Stimulated activated CD8-positive, alpha-beta memory T cell treated with anti-CD3 and anti-CD28 coated beads, Interleukin-12 subunit alpha, Interleukin-12 subunit beta, amount 100 ng/mL, for 1 hour (primary cell): ENCODE results near the gene DNAJC28.
"Not testable (repeated sequence)": the region's sequence is repeated elsewhere in the genome, so short reads cannot be mapped to it uniquely, and the experiment has no call there.

Experiments used
- DNase-seq: peaks from one replicate; pipeline ENCODE4 v3.0.0-alpha.2; 2020; ENCODE audit warnings: low read depth

Gene DNAJC28

DNA sequence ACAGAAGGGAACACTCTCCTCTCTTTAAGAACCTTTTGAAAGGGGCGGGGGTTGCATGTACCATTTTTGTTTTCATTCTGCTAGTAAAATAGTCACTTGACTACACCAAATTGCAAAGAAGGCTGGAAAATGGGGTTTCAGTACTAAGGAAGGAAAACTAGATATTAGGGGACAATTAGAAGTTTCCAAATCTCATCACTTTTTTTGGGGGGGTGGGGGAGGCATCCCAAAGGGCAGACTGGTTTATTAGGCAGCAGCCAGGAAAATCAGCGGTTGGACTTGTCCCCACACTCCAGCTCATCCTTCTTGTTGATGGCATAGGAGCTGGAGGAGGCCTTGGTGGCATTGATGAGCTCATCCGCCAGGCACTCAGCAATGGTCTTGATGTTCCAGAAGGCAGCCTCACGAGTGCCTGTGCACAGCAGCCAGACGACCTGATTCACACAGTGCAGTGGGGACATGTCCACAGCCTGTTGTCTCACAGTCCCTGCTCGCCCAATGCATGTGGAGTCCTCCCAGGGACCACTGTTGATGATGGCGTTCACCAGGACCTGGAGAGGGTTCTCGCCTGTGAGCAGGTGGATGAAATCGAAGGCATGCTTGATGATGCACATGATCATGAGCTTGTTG, 10.1 kb downstream of the DNAJC28 start:
- no peak for DNase-seq

DNA sequence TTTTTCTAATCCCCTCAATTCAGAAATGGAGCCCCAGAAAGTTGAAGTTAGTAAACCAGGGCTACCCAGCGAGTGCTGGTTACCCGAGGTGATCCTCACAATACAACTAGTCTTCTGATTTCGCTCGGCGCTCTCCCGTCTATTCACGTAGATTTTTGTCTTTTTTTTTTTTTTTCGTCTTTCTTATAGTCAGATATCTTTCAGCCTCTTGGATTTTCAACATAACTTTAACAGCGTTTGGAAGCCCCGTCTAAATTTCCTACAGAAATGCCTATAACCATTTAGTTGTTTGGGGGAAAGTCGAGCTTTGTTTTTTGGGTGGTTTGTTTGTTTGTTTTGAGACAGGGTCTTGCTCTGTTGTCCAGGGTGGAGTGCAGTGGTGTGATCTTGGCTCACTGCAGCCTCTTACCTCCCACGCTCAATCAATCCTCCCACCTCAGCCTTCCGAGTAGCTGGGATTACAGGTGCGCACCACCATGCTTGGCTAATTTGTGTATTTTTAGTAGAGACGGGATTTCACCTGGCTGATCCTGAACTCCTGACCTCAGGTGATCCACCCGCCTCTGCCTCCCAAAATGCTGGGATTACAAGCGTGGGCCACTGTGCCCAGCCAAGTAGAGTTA, 10.9 kb downstream of the DNAJC28 start:
- DNase-seq = no peak

DNA sequence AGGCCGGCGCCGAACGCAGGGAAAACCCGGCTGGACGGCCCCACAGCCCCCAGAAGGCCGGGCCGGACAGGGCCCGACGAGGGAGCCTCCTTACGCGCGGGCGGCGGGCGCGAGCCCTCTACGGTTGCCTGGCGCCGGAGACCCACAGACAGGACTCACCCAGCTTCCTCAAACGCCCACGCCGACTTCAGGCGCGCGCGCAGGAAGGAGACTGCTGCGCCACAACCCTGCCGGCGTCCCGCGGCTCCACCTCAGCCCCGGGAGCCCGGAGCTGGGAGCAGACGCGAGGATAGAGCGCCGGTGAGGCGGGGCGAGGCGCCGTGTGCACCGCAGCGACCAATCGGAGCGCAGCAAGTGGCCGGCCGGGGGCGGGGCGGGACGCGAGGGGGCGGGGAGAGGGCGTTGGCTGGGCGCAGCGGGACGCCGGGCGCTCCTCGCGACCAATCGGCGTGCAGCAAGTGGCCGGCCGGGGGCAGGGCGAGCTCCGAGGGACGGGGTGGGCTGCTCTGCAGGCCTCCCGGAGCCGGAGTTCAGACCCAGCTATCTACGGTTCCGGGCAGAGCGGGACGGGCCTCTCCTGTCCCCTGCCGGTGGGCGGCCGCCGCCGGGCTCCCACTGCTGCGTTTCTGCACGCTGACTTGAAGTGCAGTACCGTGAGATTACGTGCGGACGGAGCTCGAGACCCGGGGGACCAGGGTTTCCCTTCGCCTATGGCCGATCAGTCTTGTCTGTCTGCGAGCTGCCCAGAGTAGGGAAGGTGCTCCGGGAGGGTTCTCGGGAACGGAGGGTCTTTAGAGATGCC, 11.6 kb downstream of the DNAJC28 start, which contains the start of gene TMEM50B:
Gene TMEM50B, minus strand, starts transcription at position 296 of the 802 bp plus-strand sequence. CDS start 11,089 bp downstream, outside the sequence.
- DNase-seq = peak; percentile 90

DNA sequence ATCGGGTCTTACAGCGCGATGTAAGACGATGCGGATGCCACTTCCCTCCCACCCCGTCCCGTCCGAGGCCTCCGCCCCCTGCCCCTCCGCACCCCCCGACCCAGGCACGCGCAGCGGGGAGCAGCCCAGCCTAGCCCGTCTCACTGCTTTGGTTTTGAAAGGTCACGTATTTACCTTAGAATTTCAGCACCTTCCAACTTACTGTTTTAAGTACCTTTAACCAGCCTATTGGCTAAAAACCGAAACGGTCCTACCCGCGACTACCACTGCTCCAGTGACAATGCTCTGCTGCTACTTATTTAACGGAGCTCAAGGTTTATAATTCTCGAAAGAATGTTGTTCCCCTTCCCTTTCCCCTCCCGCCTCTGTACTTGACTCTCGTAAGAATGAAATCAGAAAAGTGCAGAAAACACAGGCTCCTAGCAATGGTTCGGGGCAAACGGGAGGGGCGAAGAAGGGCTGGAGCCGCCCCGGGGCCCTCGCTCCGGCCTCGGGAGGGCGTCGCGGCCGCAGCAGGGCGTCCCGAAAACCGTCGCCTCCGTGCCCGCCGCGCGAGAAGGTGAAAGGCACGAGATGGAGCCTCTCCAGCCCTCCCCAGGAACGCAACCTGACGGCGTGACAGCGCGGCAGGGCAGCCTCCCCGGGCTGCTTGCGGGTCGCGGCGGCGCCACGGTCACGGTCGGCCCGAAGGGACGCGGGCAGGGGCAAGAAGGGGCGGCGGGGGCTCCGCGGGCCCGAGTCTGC, 12.4 kb downstream of the DNAJC28 start:
- DNase-seq = peak; percentile 11

DNA sequence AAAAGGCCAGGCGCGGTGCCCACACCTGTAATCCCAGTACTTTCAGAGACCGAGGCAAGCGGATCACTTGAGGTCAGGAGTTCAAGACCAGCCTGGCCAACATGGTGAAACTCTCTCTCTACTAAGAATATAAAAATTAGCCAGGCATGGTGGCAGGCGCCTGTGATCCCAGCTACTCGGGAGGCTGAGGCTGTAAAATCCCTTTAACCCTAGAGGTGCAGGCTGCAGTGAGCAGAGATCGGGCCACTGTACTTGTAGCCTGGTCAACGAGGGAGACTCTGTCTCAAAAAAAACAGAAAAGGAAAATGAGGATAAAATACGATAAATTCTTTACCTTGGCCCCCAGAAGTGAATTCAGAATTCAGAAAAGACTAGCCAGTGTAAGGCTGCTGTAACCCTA, 13.3 kb downstream of the DNAJC28 start:
- DNase-seq = no peak

DNA sequence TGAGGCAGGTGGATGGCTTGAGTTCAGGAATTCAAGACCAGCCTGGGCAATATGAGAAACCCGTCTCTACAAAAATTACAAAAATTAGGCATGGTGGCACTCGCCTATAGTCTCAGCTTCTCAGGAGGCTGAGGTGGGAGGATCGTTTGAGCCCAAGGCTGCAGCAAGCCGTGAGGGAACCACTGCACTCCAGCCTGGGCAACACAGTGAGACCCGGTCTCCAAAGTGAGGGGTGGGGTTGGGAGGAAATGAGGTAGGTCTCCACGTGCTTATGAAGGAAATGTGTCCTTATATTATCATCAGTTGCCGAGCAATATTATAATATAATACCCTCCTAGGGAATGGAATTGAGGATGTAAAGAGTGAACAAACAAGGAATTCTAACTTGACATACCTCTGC, 14.4 kb downstream of the DNAJC28 start:
- DNase-seq = no peak

DNA sequence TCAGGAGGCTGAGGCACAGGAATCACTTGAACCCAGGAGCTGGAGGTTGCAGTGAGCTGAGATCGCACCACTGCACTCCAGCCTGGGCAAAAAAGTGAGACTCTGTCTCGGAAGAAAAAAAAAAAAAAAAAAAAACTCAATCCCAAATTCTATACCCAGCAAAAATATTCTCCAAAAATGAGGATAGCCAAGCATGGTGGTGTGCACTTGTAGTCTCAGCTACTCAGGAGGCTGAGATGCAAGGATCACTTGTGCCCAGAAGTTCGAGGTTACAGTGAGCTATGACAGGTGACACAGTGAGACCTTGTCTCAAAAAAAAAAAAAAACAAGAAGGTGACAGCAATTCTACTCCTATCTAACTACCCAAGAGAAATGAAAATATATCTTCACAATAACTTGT, 18.2 kb downstream of the DNAJC28 start:
- DNase-seq = no peak

DNA sequence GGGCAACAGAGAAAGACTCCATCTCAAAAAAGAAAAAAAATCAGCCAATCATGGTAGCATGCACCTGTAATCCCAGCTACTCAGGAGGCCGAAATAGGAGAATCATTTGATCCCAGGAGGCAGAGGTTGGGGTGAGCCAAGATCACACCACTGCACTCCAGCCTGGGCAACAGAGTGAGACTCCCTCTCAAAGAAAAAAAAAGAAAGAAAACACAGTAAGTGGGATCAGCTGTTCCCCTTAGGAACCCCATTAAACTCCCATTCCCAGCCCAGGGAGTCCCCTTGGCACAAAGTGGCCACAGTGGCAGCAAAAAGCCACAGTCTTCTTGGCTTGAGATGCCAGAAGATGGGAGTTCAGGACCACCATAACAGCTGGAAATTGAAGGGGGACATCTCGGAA, 20.8 kb downstream of the DNAJC28 start:
- DNase-seq = no peak

DNA sequence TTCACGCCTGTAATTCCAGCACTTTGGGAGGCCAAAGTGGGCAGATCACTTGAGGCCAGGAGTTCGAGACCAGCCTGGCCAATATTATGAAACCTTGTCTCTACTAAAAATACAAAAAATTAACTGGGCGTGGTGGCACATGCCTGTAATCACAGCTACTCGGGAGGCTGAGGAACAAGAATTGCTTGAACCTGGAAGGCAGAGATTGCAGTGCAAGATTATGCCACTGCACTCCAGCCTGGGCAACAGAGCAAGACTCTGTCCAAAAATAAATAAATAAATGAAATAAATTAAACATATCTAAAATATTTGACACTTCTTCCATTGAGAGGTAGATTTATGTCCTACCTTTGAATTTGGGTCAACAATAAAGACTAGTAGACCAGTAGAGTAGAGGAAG, 22.3 kb downstream of the DNAJC28 start:
- not testable (repeated sequence) for DNase-seq

DNA sequence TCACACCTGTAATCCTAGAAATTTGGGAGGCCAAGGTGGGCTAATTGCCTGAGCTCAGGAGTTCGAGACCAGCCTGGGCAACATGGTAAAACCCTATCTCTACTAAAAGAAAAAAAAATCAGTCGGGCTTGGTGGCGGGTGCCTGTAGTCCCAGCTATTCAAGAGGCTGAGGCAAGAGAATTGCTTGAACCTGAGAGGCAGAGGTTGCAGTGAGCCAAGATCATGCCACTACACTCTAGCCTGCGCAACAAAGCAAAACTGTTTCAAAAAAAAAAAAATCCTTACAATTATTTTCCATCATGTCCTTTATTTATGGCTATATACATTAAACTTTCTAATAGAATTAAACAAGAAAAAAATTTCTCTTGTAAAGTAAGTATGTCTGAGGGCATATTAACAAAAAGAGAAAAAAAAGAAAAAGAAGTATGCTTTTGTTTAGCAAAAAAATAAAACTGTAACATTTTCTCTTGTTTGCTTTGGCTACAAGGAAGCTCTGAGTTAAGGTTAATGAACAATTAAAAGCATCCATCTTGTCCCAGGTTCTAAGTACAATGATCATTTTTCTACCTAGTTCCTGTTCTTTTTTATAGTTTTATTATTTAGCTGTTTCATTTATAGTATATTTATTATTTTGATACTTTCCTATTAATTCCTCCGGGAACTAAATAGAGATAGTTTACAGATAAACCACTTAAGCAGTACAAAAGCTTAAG, 29.8 kb downstream of the DNAJC28 start:
- DNase-seq = no peak

DNA sequence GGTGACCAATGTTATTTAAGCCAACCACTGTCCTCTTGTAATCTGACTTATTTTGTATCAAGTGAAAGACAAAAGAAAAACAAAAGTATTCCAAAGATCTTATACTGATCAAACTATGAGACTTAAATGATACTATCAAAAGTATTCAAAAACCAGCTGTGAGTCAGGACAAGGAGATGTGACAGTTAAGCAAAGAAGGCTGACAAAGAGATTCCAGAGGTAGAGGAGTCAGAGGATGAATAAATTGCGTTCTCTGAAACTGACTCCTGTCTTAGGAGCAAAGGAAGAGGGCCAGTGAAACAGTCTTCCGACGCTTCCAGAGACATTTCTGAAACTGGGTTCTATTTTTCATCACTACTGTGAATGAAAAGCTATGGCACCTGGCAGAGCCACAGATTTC, 32.7 kb downstream of the DNAJC28 start:
- no peak for DNase-seq

DNA sequence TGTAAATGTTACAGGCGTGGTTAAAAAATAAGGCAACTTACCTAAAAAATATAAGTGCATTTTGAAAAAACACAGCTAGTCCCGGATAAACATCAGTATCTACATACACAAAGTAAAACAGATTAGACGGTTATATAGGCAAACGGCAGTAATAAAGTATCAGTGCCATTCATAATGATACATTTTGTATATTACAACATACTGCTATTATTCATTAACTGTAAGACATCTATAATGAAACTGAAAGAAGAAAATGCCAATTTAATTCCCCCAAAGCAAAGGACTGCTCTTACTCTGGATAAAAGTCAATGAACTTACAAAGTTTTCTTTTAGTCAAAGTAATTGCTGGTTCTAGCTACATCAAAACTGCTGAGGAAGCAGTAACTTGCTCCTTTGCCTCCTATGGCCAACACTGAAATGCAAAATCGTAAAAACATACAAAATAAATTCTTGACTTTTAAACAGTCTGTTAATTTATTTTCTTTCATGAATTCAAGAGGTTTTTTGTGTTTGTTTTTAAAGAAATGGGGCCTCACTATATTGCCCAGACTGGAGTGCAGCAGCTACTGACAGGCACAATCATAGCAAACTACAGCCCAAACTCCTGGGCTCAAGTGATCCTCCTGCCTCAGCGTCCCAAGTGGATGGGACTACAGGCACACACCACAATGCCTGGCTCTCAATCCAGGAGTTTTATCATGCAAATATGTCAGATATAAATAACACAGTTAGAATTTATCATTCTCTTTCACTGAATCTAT, 35.6 kb downstream of the DNAJC28 start:
- no peak for DNase-seq

DNA sequence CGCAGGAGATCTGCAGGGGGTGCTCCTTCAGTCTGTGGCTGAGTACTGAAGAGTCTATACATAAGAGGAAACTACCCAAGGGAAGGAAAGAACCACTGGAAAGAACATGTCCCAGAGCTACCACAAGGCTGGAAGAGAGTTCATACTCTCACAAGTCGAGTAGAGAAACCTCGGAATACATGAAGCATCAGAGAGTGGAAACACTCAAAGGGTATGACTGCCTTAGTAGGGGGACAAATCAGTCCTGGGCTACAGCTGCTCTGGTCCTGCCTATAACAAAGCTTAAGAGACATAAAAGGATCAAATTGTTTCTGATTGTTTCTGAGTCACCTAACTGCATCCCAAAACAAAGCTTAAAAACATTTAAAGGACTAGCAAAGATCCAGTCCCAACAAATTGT, 39.2 kb downstream of the DNAJC28 start:
- DNase-seq = no peak

DNA sequence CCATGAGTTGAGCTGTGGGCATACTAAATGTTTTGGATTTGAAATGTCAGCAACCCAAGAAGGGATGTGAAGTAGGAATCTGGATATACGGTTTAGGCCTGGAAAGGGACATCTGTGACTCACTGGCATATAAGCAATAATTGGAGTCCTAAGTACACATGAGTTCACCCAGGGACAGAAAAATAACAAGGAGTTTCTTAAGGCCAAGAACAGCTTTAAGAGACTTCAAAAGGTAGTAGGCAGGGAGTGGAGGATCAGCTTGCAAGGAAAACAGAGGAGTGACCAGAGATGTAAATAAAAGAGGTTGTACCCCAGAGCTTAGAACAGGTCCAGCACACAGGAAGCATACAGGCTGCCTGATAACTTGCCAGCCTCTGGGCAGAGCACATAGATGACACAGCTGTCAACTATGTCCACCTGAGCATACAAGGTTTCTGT, 39.9 kb downstream of the DNAJC28 start:
- DNase-seq = no peak

DNA sequence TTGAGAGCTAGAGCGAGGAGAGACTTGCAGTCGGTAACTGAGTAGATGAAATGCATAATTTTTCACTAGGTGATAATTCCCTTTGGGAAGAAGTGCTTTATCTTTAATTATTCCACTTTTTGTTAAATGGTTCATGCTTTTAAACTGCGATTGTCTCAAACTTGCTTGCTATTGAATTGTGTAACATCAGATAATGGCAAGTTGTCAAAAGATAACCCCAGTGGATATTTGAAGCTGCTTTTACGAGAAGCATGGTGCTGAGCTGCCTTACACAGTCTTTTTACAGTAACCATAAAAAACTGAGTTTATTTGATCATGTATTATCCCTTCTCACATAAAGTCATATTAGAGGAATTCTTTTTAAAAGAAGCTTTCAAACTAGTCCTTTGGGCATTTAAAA, 41.9 kb downstream of the DNAJC28 start:
- no peak for DNase-seq

DNA sequence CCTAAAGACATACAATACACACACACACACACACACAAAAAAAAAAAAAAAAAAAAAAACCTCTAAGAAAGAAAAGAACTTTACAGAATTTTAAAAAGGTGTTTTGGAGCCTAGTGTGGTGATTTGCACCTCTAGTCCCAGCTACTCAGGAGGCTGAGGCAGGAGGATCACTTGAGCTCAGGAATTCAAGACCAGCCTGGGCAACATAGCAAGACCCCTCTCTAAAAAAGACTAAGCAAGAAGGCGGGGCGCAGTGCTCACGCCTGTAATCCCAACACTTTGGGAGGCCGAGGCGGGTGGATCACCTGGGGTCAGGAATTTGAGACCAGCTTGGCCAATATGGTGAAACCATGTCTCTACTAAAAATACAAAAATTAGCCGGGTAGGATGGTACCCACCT, 44.9 kb downstream of the DNAJC28 start:
- not testable (repeated sequence) for DNase-seq

DNA sequence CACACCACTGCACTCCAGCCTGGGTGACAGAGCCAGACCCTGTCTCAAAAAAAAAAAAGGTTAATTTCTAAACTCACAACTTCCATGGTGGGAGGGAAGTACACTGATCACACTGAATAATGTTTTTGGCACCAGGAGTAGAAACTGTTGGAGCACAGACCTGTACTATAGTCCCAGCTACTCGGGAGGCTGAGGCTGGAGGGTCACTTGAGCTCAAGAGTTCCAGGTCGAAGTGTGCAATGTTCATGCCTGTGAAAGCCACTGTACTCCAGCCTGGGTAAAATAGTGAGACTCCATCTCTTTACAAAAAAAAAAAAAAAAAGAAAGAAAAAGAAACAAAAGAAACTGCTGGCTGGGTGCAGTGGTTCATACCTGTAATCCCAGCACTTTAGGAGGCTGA, 47.0 kb downstream of the DNAJC28 start:
- DNase-seq = no peak

DNA sequence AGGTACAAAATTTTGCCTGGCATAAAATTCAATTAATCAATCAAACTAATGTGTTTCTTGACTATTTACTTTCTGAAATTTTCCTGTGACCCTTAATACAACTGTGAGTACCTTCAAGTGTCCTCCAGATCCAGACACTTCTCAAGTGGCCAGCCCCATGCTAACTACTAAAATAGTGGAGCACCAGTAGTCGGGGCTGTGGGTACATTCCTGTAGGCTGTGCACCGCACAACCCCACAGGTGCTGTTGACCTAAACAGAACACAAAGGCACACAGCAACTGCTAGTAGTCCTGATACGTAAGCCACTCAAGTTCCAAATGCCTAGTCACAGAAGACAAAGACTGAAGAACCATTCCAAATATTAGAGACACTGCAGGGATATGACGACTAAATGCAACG, 48.3 kb downstream of the DNAJC28 start:
- DNase-seq = no peak

DNA sequence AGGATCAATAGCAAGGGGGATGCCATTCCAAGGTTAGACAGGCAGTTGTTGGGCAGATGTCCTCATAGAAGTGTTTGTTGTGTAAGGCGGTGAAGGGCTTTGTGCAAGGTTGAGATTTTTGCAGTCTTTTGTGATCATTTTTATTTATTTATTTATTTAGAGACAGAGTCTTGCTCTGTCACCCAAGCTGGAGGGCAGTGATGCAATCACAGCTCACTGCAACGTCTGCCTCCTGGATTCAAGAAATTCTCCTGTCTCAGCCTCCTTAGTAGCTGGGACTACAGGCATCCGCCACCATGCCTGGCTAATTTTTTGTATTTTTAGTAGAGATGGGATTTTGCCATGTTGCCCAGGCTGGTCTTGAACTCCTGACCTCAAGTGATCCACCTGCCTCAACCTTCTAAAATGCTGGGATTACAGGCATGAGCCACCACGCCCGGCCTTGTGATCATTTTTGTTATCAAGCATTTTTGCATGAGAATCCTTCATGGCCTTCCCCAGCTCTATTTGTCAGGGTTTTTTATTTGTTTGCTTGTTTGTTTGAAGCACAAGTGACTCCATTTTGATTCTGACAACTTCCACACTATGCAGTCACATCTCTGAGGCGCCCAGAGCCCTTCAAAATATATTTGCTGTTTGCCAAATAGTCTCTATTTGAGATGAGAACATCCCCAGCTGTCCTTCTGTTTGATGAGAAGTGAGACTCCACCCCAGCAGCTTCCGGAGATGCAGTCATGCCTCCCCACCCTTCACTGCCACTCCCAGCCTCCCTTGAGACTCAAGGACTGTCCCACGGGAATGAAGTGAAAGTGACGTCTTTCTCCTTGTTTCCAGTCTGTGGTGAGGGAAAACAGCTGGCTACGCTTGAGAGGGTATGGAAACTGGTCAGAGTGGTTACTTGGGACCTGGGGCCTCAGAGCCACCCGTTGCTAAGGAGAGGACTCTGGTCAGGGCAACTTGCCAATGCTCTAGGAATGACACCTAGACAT, 49.7 kb downstream of the DNAJC28 start:
- DNase-seq = no peak
